Measurements from ENCODE around the gene DCX. TPM values are rescaled to one million over a fixed set of nuclear protein-coding genes. Genes with fewer than 3 reads are reported as not detected.

DCX gene
- total RNA-seq, 4 donors from 2014 or later = not detected

DNA sequence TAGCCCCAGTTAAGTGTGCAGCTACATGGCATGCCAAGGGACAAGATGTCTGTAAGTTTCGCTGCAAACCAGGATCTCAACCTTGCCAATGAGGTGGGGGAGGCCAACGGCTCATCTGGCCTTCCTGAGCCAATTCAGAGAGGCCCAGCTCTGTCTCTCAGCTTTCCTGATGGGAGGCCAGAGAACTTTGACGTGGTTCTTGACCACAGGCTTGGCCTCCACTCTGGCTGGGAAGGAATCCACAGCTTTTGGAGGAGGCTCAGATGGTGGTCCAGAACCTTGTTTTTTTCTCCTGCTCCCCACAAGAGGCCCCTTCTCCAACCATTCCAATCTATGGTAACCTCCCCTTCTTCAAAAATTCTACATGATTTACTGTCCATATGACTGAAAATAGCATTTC lies 151.5 kb downstream of the DCX start:
- TF ChIP-seq, protein P1, sequence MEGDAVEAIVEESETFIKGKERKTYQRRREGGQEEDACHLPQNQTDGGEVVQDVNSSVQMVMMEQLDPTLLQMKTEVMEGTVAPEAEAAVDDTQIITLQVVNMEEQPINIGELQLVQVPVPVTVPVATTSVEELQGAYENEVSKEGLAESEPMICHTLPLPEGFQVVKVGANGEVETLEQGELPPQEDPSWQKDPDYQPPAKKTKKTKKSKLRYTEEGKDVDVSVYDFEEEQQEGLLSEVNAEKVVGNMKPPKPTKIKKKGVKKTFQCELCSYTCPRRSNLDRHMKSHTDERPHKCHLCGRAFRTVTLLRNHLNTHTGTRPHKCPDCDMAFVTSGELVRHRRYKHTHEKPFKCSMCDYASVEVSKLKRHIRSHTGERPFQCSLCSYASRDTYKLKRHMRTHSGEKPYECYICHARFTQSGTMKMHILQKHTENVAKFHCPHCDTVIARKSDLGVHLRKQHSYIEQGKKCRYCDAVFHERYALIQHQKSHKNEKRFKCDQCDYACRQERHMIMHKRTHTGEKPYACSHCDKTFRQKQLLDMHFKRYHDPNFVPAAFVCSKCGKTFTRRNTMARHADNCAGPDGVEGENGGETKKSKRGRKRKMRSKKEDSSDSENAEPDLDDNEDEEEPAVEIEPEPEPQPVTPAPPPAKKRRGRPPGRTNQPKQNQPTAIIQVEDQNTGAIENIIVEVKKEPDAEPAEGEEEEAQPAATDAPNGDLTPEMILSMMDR (IDR thresholded peaks at IDR 0.05) = no peak
- no peak for TF ChIP-seq POLR2A (IDR thresholded peaks at IDR 0.05)
- DNase-seq = no peak
- Histone ChIP-seq H3K4me3 (no peak overlapping the region), H3K27me3 (no peaks in the 10 kb centered on the region), H3K36me3 (no peaks in the 10 kb centered on the region), H3K9me3 (no peaks in the 10 kb centered on the region), H3K27ac (no peak overlapping the region), H3K4me1 (no peaks in the 10 kb centered on the region)

GRCh38 chrX:111259559-111259958 lies 152.4 kb downstream of the DCX start:
- DNase-seq = no peak
- Histone ChIP-seq H3K9me3 (no peaks in the 10 kb centered on the region), H3K4me1 (no peaks in the 10 kb centered on the region), H3K27ac (no peak overlapping the region), H3K36me3 (no peaks in the 10 kb centered on the region), H3K27me3 (no peaks in the 10 kb centered on the region), H3K4me3 (no peak overlapping the region)
- TF ChIP-seq, protein P1 (IDR thresholded peaks at IDR 0.05) = no peak
- no peak for TF ChIP-seq POLR2A (IDR thresholded peaks at IDR 0.05)

GRCh38 chrX:111257733-111258132 lies 154.3 kb downstream of the DCX start:
- Histone ChIP-seq H3K36me3 (no peaks in the 10 kb centered on the region), H3K9me3 (no peaks in the 10 kb centered on the region), H3K27ac (no peak overlapping the region), H3K27me3 (no peaks in the 10 kb centered on the region), H3K4me1 (no peaks in the 10 kb centered on the region), H3K4me3 (no peak overlapping the region)
- TF ChIP-seq, protein P1 (IDR thresholded peaks at IDR 0.05) = no peak
- TF ChIP-seq POLR2A (IDR thresholded peaks at IDR 0.05) = no peak
- no peak for DNase-seq

DNA sequence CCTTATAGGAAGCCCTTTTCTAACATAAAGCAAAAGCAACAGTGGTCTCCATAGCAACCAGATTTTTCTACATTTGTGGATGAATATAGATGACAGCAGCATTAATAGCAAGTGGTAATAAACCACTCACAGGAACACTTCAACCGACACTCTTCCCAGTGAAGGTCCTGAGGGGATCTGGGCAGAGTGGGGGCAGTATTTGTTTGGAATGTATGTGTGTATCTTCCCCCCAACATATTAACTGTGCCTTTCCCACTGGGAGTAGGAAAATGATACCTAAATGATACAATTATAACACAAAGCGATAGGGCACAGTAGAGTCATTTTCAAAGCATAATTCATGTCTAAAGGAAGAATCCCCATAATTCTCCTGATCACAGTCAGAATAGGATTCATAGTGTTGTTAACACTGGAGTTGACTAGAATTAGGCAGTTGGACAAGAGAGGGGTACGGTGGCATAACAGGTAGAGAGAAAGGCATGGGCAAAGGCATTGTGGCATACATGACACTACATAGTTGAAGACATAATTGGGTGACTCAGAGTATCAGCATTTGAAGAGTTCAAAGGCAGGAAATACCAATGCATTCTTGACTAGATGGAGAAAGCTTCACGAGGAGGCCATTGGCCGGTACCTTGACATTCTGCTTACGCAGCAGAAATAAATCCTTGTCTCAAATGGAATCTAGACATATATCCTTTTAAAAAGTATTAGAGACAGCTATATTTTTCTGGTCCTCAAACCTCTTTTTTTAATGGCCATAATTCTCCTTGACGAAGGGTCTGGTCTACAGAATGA lies 156.9 kb downstream of the DCX start:
- Histone ChIP-seq H3K9me3 (no peaks in the 10 kb centered on the region), H3K4me3 (no peak overlapping the region), H3K27ac (no peak overlapping the region), H3K27me3 (no peaks in the 10 kb centered on the region), H3K4me1 (no peaks in the 10 kb centered on the region), H3K36me3 (no peaks in the 10 kb centered on the region)
- DNase-seq = no peak
- TF ChIP-seq, protein P1 (IDR thresholded peaks at IDR 0.05) = no peak
- TF ChIP-seq POLR2A (IDR thresholded peaks at IDR 0.05) = no peak

DNA sequence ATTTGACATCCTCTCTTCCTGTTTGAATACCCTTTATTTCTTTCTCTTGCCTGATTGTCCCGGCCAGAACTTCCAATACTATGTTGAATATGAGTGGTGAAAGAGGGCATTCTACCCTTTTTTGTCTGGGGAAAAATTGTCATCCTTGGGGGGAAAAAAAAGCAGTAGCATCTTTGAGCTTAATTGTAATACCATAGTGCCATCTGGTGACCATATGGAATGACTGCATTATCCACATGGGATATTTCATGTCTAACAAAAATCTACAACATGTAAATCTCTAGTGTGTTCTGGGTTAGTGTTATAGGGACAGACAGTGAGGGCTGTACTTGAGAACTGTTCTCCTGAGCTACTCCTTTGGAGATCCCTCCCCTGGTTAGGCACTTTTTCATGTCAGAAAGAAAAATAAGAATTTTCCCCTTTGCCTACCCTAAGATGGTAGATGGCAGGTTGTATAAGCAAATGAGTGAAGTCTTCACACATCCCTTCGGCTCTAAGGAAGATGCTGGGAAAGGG lies 167.7 kb downstream of the DCX start:
- Histone ChIP-seq H3K4me1 (no peaks in the 10 kb centered on the region), H3K27me3 (no peaks in the 10 kb centered on the region), H3K36me3 (no peaks in the 10 kb centered on the region), H3K4me3 (no peak overlapping the region), H3K9me3 (no peaks in the 10 kb centered on the region), H3K27ac (no peak overlapping the region)
- no peak for DNase-seq
- no peak for TF ChIP-seq POLR2A (IDR thresholded peaks at IDR 0.05)
- TF ChIP-seq, protein P1 (IDR thresholded peaks at IDR 0.05) = peak in 4 of 6 experiments; percentile 21 to 53 (median 46)

Small RNA genes within 50 kb of the gene (small RNA-seq; reads per million reads assigned to genes)
- gene RNU6-496P = 0 reads per million in 2 donors

Other genes starting within 250 kb of the DCX start
- gene CAPN6, start 141.7 kb downstream of the DCX start, total RNA-seq = under 1 TPM in 1 of 4 donors, not detected in 3; 0.35 TPM
- gene SERTM2, start 99.5 kb upstream of the DCX start, total RNA-seq = under 1 TPM in 2 of 4 donors, not detected in 2; 0.13 to 0.18 TPM